NCI-H2029 (cell line): Measurements from ENCODE around the gene PTGES2.

Experiments used
- DNase-seq: peaks from one replicate; lab custom pipeline; 2025; lab: John Stamatoyannopoulos, UW

PTGES2 gene

GRCh38 chr9:128127568-128127989 lies at the start of gene PTGES2:
TSS of gene PTGES2 (minus strand) at chr9:128127729. CDS start at chr9:128127717, 12 bp downstream.
- peak; percentile 68 for DNase-seq

DNA sequence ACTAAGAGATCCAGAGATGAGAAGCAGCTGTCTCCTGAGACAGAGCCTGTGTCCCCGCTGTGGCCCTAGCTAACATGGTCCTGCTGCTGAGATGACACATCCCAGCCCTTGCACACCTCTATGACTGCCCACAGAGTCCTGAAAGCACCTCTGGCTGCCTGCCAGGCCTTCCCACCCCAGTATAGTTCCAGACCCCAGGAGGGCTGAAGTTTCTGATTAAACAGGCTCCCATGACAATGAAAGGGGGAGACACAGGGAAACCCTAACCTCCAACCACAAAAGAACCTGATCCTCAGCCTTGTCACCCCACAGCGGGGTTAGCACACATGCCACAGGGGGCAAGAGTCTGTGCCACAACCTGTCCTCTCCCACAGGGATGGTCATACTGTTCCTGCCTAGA lies 48.2 kb upstream of the PTGES2 start:
- DNase-seq: no peak

DNA sequence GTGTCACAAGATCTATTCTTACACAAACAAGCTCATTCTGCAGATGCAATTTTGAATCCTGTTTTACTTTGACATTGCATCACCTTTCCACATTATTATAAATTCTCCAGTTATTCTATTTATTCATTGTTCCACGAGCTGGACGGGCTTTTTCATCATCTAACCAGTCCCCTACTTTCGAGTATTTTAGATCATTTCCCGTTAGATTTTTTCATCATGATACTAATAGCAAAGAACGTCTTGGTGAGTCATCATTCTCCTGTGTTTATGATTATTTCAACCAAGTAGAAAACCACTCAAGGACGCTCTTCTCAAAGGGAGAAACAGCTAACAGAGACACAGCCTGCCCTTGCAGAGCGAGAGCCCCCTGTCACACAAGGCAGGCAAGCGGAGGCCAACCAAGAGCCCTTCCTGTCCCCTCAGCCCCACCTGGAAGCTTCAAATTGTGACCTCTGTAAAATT lies 47.6 kb upstream of the PTGES2 start:
- DNase-seq: no peak

DNA sequence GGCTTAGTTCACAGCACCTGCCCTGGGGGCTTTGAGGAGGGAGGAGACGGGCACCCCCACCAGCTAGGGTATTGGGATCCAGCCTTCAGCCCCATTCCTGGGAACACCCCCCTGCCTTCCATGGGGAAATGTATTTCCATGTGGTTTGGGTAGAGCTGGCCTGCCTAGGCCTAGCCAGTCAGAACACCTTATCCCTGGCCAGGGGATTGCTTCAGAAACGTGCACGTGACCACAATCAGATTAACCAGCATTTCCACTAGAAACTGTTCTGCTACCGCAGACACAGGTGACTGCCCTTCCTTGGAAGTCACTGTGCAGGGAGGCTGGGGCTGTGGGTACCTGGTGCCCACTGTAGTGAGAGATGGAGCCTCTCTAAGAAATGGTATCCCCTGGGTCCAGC lies 46.5 kb upstream of the PTGES2 start:
- DNase-seq: no peak

- no peak for DNase-seq
Measured at GRCh38 chr9:128169925-128170324, 42.4 kb upstream of the PTGES2 start.

DNA sequence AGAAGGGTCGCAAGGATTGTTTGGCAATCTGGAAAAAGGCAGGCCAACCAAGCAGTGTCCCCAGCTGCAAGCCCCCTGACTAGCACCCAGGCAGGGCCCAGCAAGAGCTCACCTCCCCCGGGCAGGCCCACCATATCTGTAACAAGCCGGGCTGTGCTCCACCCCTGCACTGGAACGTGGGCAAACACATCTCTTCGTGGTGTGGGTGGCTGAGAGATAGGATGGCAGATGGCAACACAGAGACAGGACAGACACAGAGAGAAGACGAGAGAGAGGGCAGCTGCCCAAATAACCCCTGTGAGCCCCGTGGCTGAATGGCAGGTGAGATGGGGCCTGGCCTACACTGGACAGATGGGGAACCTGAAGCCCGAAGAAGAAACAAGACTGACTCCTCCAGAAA lies 42.0 kb upstream of the PTGES2 start:
- no peak for DNase-seq

- DNase-seq: no peak
Measured at GRCh38 chr9:128168731-128169308, 41.3 kb upstream of the PTGES2 start.

DNA sequence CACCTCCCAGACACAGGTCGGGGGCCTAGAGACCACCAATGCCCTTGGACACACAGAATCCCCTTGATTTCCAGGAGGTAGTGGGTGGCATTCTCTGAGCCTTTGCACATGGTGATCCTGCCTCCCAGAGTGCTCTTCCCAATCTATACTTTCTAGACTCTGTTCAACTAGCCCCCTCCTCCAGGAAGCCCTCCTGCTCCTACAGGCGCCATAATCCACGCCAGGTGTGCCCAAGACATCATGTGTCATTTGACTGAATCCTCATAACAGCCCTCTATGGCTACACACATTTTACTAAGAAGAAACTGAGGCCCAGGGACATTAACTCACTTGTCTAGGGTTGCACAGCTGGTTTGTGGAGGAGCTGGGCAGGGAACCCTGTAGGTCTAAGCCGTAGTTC lies 39.7 kb upstream of the PTGES2 start:
- no peak for DNase-seq

DNA sequence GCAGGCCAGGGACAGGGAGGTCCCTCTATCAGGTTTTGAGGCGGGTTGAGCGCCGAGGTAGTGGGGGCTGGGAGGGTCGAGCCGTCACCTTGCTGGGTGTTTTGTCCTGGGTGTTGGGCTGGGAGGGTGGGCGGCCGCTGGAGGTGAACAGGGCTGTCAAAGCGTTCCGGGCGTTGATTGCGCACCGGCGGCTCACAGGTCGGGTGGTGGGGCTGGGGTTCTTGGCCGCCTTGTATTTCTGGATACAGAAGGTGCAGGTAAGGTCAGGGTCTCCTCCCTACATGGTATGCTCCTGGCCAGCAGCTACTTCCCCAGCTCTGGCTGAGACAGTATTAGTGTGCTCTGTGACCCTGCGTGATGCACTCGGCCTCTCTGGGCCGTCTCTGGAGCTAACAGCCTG lies 38.6 kb upstream of the PTGES2 start:
- no peak for DNase-seq

DNA sequence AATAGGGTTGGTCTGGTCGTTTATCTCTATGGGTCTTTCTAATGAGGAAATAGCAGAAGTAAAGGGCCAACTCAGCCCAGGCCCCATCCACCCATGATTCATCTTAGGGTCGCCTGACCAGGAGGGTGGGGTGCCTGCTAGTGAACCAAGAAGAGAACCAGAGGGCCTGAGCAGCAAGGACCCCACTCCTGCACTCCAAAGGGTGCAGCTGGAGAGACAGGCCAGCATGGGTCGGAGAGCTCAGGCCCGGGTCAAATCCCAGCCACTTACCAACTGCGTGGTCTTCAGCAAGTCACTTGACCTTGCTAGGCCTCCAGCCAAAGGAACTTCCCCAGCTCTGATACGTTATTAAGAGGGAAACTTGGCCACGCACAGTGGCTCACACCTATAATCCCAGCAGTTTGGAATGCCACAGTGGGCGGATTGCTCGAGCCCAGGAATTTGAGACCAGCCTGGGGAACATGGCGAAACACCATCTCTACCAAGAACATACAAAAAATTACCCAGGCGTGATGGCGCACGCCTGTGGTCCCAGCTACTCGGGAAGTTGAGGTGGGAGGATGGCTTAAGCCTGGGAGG lies 36.9 kb upstream of the PTGES2 start:
- DNase-seq: no peak

GRCh38 chr9:128163523-128164306 lies 36.2 kb upstream of the PTGES2 start:
- no peak for DNase-seq

DNA sequence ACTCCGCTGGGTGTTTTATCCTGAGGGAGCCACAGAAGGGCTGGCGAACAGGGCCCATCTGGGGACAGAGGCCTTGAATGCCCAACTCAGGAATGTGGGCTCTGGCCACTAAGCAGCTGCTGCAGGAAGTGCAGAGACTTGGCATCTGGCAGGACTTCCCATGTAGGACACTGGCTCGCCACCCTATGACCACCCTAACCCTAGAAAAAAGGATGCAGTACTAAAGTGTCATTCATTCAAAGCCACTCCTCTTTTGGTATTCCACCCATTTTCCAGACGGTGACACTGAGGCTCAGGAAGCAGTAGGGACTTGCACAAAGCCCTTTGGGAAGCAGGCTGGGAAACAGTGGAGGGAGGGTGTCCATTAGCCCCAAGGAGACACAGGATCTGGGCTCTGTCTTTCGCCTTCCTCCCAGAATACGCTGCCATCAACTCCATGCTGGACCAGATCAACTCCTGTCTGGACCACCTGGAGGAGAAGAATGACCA lies 35.5 kb upstream of the PTGES2 start:
- no peak for DNase-seq

GRCh38 chr9:128162215-128163026 lies 34.9 kb upstream of the PTGES2 start:
- no peak for DNase-seq

DNA sequence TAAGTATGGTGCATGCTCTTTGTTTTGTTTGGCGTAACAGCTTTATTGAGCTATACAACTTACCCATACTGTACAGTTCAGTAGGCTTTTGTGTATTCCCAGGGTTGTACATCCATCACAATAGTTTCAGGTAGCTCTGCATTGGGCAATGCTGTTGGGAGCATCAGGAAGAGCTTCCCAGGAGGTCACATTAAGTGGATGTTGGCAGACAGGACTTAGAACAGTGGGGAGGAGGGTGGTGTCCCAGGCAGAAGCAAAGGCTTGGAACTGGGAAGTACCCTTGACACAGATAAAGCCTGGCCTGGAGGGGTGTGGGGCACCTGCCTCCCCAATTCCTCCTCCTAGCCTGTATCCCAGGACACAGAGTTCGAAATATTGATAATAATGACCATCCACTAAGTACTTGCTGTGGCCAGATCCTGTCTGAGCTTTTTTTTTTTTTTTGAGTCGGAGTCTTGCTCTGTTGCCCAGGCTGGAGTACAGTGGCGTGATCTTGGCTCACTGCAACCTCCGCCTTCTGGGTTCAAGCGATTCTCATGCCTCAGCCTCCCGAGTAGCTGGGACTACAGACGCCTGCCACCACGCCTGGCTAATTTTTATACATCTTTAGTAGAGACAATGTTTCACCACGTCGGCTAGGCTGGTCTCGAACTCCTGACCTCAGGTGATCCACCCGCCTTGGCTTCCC lies 33.8 kb upstream of the PTGES2 start:
- DNase-seq: peak; percentile 37

- DNase-seq: no peak
Measured at GRCh38 chr9:128160603-128160987, 33.1 kb upstream of the PTGES2 start.

GRCh38 chr9:128159784-128160602 lies 32.5 kb upstream of the PTGES2 start, which contains the start of gene BBLN:
TSS of gene BBLN (plus strand) at chr9:128160265. CDS start at chr9:128160408, 143 bp downstream.
- peak; percentile 88 for DNase-seq

DNA sequence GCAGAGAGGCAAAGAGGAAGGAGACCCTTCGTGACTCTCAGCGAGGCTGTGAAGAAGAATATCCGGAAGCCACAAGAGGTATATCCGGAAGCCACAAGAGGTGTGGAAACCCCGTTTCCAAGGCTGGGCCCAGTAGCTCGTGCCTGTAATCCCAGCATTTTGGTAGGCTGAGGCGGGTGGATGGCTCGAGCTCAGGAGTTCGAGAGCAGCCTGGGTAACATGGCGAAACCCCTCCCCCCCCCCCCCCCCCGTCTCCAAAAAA lies 31.9 kb upstream of the PTGES2 start:
- DNase-seq: peak; percentile 49

DNA sequence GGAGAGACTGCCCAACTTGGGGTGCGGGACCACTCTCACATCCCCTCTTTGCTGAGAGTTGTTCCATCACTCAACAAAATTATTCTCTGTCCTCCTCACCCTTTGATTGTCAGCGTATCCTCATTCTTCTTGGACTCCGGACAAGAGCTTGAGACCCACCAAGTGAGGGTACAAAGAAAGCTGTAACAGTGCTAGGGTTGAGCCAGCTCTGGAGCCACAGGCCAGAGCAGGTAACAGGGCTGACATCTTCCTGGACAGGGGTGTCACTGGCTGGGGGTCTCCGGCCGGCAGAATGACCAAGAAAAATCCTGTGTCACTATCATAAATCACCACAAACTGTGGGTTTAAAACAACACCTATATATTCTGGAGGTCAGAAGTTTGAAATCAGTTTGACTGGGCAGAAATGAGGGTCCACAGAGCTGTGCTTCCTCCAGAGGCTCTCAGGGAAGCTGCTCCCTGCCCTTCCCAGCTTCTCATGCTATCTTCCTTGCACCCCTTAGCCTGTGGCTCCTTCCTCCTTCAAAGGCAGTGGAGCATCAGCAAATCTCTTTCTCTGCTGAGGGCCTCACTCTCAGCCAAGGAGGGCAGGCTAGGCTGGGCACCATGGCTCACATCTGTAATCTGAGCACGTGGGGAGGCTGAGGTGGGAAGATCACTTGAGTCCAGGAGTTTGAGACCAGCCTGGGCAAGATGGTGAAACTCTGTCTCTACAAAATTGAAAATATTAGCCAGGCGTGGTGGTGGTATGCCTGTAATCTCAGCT lies 28.4 kb upstream of the PTGES2 start:
- no peak for DNase-seq

DNA sequence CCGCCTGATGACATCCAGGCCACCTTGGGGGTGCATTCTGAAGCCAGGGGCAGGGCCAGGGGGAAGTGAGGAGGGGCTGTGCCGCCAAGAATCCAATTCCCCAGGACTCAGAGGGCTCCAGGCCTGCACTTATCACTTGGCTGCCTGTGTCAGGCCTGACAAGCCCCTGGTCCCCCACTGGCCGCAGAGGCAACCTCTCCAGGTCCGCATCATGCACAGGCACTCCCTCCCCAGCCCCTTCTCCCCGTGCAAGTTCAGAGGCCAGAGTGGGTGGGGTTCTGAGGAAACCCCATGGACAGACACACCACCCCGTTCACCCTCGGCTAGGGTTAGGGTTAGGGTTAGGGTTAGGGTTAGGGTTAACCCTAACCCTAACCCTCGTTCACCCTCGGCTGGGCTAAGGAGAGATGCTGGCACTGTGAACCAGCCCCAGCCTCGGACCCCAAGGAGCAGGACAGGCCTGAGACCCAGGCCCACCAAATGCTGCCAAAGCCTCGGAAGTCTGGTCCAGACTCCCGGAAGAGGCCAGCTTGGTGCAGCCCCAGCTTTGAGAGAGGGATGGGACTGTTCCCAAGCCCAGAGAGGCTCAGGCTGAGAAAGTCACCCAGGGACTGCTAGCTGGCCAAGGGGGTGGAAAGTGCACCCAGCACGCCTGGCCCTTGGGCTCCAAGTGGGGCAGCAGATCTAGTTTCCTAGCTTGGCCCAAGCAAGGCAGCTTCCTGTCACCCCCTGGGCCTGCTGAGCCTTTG lies 26.6 kb upstream of the PTGES2 start:
- no peak for DNase-seq
